K562 (cell line): ENCODE results near the gene DAGLA. TPM values are rescaled to one million over a fixed set of nuclear protein-coding genes. Genes with fewer than 3 reads are reported as not detected.
A peak's percentile ranks its signal among the peaks of the same experiment; 100 is the strongest.

Experiments used
- CEBPB ChIP-seq: fragments of 450-650 bp; IDR thresholded peaks from 2 replicates; pipeline ENCODE4 v1.6.1; 2016; ENCODE audit warnings: missing genetic modification characterization, missing compliant biosample characterization
- HOMEZ ChIP-seq: fragments of 250-450 bp; sonication (Bioruptor Pico); IDR thresholded peaks from 2 replicates; pipeline ENCODE4 v1.4.0; 2020; ENCODE audit warnings: mild to moderate bottlenecking, moderate library complexity
- RBM15 ChIP-seq: fragments of 200-400 bp; formaldehyde crosslinking; IDR thresholded peaks from 2 replicates; pipeline ENCODE4 v1.6.1; 2018; ENCODE audit warnings: mild to moderate bottlenecking, low read length, moderate library complexity; ENCODE audit not compliant: insufficient read depth
- TSC22D4 ChIP-seq: fragments of 450-650 bp; IDR thresholded peaks from 2 replicates; pipeline ENCODE4 v1.6.1; 2016; ENCODE audit warnings: missing genetic modification characterization, missing biosample characterization, control low read depth
- ZNF695 ChIP-seq: fragments of 450-650 bp; formaldehyde crosslinking; IDR thresholded peaks from 2 replicates; pipeline ENCODE4 v1.4.0; 2020; ENCODE audit warnings: mild to moderate bottlenecking, moderate library complexity
- ZNF830 ChIP-seq: fragments of 250-450 bp; sonication (Bioruptor Pico); IDR thresholded peaks from 2 replicates; pipeline ENCODE4 v1.5.0; 2021; ENCODE audit warnings: mild to moderate bottlenecking
- polyA plus RNA-seq, 8 experiments: library from polyadenylated mRNA; depleted of rRNA in 4 of 8; stranded (reverse) in 5 of 8; unstranded in 3 of 8; fragments of >200 nt; fragmentation: Nextera tagmentation in 2 of 8; fragmentation: Illumina TruSeq in 1 of 8; extraction: Ambion mirVana in 2 of 8; extraction: Trizol in 1 of 8; gene quantifications; 2 replicates each; pipeline versions ENCODE4 v1.2.1 to v1.2.3, GENCODE V29; 2011 to 2014; ENCODE audit warnings: inconsistent platforms in 1 of 8, missing spikeins in 1 of 8
- total RNA-seq, 7 experiments: library from RNA; depleted of rRNA in 6 of 7; stranded (reverse); fragments of >200 nt in 6 of 7; fragmentation: Illumina TruSeq in 2 of 7; extraction: Trizol in 2 of 7; gene quantifications; 2 replicates each; pipeline versions ENCODE4 v1.2.1 to v1.2.3, GENCODE V29; 2011 to 2021; ENCODE audit warnings: low replicate concordance in 1 of 7
- TF ChIP-seq, protein P1 (sequence below): IDR thresholded peaks from 3 replicates; pipeline ENCODE4 v1.6.1; 2011; ENCODE audit warnings: borderline replicate concordance, mild to moderate bottlenecking, moderate library complexity; ENCODE audit not compliant: insufficient read length; ENCODE audit errors: extremely low read depth

Gene DAGLA
- total and polyA plus RNA-seq, 9 of the 15 experiments (the other 6 are each of a cell fraction or from before 2014, with no cell fraction given) = 0.03 to 0.16 (median 0.04) TPM; not detected in 4

- TF ChIP-seq HOMEZ (no peak), TSC22D4 (tag) (no peak), CEBPB (tag) (0 out of 2 replicates have a peak, but pooled peaks have one; percentile 33), RBM15 (no peak), ZNF695 (no peak), ZNF830 (CRISPR knock-in tag) (no peak)
- TF ChIP-seq, protein P1, sequence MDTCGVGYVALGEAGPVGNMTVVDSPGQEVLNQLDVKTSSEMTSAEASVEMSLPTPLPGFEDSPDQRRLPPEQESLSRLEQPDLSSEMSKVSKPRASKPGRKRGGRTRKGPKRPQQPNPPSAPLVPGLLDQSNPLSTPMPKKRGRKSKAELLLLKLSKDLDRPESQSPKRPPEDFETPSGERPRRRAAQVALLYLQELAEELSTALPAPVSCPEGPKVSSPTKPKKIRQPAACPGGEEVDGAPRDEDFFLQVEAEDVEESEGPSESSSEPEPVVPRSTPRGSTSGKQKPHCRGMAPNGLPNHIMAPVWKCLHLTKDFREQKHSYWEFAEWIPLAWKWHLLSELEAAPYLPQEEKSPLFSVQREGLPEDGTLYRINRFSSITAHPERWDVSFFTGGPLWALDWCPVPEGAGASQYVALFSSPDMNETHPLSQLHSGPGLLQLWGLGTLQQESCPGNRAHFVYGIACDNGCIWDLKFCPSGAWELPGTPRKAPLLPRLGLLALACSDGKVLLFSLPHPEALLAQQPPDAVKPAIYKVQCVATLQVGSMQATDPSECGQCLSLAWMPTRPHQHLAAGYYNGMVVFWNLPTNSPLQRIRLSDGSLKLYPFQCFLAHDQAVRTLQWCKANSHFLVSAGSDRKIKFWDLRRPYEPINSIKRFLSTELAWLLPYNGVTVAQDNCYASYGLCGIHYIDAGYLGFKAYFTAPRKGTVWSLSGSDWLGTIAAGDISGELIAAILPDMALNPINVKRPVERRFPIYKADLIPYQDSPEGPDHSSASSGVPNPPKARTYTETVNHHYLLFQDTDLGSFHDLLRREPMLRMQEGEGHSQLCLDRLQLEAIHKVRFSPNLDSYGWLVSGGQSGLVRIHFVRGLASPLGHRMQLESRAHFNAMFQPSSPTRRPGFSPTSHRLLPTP = no peak
Measured at GRCh38 chr11:61701242-61701886, 21.2 kb downstream of the DAGLA start (continued).
